GM18867 (cell line): ENCODE results near the gene EFNA3.
A peak's percentile ranks its signal among the peaks of the same experiment; 100 is the strongest.

ENCODE experiments used
- ATAC-seq: cut with Tn5 transposase; IDR thresholded peaks from one replicate; pipeline ENCODE4 v1.9.1; 2021; ENCODE audit warnings: mild to moderate bottlenecking, moderate library complexity; ENCODE audit not compliant: unreplicated experiment

The EFNA3 gene, protein sequence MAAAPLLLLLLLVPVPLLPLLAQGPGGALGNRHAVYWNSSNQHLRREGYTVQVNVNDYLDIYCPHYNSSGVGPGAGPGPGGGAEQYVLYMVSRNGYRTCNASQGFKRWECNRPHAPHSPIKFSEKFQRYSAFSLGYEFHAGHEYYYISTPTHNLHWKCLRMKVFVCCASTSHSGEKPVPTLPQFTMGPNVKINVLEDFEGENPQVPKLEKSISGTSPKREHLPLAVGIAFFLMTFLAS

DNA sequence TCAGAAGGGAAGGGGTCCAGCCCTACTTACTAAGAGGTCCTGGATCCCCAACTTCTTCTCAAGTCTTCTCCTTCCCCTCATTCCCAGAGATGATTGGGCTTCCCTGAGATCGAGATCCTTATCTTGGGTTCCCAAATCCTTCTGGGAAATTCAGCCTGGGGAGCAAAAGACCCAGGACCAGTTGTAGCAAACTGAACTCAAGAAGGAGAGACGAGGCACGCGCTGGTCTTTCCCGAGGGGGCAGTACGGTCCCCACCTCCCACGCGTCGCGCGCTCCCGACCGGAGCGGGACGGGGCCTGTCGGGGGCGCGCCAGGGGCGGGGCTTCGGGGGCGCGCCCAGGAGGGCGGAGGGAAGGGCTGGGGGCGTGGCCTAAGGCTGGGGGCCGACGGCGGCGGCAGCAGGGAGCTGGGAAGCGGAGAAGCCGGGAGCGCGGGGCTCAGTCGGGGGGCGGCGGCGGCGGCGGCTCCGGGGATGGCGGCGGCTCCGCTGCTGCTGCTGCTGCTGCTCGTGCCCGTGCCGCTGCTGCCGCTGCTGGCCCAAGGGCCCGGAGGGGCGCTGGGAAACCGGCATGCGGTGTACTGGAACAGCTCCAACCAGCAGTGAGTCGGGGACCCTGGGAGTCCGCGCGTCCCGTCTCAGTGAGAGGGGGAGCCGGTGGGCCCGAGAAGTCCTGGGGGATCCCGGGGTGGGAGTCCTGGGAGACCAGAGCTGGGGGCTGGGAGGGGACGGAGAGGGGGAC lies at the start of gene EFNA3:
Gene EFNA3, plus strand, starts transcription at position 369 of the 741 bp plus-strand sequence. Its CDS starts 105 bp downstream, at position 474.
- no peak for ATAC-seq

GRCh38 chr1:155029513-155030242 lies 49.0 kb upstream of the EFNA3 start:
- no peak for ATAC-seq

DNA sequence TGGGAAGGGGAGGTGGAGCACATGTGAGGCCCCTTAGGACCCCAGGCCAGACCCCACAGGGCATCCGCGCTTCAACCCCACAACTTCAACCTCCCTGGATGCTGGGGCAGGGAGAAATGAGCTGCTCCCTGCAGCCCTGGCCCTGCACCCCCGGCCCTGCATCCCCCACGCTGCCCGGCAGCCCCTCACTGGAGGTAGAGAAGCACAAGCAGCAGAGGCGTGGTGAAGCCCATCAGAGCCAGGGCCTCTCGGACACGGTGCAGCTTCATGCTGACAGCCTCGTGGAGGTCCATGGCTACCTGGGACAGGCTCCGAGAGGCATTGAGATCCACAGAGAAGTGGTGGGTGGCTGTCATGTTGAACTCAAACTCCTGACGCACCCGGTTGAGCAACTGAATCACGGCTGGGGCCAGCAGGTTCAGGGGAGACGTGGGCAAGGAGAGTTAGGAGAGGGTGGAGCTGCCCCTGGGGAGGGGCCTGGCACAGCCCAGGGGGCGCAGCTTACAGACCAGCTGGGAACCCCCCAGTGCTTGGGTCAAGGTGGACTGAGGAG lies 48.3 kb upstream of the EFNA3 start:
- ATAC-seq = no peak

- ATAC-seq = no peak
Observed at GRCh38 chr1:155030899-155031298, 47.7 kb upstream of the EFNA3 start.

GRCh38 chr1:155032886-155033285 lies 45.8 kb upstream of the EFNA3 start:
- no peak for ATAC-seq

DNA sequence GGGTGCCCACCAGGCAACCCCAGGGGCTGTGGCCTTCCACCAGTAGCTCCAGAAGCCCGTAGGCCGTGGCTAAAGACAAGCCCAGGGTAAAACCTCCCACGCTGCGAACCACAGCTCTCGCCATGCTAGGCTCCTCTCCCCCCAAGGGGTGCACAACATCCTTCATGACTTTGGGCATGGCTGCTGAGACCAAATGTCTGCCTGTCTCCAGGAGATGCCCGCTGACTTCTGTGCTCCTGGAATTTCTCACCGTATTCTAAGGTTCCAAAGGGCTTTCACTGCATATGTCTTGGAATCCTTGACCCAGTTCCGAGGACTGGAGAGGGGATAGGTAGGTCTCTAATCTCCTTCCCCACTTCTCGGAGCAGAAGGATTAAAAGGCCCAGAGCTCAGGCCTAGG lies 45.1 kb upstream of the EFNA3 start, which contains the start of the genes DCST1 and DCST2:
Gene DCST1, plus strand, starts transcription at position 301 of the 400 bp plus-strand sequence. CDS start 213 bp downstream, outside the sequence.
Gene DCST2, minus strand, starts transcription at position 258 of the 400 bp plus-strand sequence. Its CDS starts 80 bp downstream, at position 178.
- ATAC-seq = no peak

- no peak for ATAC-seq
Observed at GRCh38 chr1:155034318-155035208, 44.1 kb upstream of the EFNA3 start.

GRCh38 chr1:155035936-155036335 lies 42.7 kb upstream of the EFNA3 start:
- no peak for ATAC-seq

- no peak for ATAC-seq
Observed at GRCh38 chr1:155037043-155037442, 41.6 kb upstream of the EFNA3 start.

DNA sequence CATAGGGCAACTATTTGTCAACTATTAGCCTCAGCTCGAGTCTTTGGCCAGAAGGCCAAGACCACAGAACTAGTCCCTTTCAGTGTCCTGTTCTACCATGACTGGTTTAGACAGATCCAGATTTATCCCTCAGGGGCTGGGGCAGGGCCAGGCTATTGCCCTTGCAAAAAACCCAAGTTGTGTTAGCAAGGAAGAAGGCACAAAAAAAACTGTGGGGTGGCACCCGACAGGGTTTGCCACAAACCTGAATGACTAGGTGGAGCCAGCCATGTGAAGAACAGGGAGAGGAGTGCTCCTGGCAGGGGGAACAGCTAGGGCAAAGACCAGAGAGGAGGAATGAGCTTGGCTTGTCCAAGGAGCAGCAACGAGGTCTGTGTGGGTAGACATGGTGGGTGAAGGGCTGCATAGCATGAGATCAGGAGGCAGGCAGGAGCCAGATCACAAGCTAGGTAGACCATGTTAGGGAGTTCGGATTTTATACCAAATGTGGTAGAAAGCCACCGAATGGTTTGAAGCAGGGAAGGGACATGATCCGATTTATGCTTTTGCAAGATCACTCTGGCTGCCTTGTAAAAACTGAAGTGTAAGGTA lies 40.7 kb upstream of the EFNA3 start:
- ATAC-seq = no peak

GRCh38 chr1:155038602-155039307 lies 39.9 kb upstream of the EFNA3 start:
- no peak for ATAC-seq

DNA sequence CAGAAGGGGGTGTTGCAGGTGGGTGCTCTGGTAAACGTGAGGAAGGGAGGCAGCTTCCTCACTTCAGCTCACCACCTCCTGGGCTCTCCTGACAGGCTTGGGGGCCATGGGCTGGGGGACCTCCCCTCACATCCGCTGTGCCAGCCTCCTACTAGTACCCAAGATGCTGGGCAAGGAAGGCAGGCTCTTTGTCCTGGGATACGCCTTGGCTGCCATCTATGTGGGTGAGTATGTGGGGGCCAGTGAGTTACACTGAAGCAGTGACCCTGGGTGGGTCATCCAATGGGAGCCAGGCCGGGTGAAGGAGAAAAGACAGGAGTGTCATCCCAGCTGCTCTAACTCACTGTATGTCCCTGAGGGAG lies 39.3 kb upstream of the EFNA3 start:
- no peak for ATAC-seq

DNA sequence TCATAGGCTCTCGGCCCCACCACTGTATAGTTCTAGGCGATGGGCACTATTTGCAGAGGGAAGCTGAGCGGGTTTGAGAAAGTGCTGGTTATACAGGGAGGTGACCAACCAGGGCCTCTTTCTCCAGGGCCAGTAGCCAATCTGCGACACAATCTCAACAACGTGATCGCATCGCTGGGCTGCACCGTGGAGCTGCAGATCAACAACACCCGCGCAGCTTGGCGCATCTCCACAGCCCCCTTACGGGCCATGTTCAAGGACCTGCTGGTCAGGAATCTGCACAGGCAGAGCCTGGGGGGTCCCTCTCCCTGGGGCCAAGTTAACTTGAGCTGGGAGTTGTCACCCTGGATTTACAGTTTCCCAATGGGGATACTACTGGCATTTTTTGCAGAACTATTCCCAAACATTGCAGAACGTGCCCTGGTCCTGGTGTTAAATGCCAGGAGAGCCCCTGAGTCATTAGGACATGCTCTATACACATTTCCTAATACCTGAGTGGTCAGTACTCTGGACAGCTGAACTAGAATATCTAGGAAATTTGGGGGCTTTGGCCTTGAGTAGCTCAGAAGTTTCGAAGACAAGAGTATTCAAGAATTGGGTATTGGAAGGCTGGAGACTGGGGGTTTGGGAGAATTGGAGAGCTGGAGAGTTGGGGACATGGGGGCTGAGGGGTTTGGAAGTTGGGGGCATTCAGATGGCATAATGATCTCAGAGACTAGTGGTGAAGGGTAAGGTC lies 38.1 kb upstream of the EFNA3 start:
- no peak for ATAC-seq

DNA sequence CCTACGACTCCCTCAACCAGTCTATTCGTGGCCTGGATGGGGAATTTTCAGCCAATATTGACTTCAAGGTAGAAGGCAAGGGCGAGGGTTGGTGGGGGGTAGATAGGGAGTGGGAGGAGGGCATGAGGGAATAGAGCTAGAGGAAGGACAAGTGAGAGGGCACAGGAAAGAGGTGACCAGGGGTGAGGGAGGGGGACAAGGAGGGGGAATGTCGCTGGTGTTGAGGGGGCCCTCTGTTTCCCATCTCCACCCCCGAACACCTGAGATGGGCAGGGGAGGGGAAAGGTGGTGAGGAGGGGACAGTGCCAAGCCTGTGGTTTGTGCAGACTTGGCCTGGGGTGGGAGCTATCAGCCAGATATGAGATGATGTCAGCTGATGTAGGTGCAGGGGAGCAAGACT lies 35.8 kb upstream of the EFNA3 start:
- ATAC-seq = no peak

DNA sequence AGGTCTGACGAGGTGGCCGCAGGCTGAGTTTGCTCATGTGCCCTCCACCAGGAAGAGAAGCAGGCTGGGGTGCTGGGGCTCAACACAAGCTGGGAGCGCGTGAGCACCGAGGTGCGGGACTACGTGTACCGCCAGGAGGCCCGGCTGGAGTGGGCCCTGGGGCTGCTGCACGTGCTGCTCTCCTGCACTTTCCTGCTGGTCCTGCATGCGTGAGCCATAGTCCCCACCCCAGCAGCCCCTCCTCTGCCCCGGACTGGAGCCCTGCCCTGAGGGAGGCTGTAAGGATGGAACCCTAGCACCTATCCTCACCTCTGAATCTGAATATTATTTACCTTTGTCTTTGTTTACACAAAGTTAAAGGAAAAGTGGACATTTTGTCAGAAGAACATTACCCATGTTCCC lies 35.3 kb upstream of the EFNA3 start:
- no peak for ATAC-seq

DNA sequence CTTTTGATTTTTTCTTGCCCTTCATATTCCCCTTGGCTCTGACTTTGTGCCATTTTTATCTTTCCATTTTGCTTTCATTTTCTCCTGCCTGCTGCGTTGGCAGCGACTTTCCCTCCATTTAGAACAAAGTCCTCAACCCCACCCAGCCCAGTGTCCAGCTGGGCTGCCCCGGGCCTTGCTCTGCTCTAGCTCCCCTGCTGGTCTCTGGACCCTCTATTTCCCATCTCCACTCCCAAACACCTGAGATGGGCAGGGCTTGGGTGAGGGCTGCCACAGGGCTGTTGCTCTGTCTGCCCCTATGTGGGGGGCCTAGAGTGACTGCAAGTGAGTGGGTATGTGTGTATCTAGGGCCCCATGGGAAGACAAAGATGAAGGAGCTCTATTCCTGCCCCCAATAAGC lies 34.8 kb upstream of the EFNA3 start:
- no peak for ATAC-seq

GRCh38 chr1:155044365-155044764 lies 34.3 kb upstream of the EFNA3 start:
- ATAC-seq = no peak

DNA sequence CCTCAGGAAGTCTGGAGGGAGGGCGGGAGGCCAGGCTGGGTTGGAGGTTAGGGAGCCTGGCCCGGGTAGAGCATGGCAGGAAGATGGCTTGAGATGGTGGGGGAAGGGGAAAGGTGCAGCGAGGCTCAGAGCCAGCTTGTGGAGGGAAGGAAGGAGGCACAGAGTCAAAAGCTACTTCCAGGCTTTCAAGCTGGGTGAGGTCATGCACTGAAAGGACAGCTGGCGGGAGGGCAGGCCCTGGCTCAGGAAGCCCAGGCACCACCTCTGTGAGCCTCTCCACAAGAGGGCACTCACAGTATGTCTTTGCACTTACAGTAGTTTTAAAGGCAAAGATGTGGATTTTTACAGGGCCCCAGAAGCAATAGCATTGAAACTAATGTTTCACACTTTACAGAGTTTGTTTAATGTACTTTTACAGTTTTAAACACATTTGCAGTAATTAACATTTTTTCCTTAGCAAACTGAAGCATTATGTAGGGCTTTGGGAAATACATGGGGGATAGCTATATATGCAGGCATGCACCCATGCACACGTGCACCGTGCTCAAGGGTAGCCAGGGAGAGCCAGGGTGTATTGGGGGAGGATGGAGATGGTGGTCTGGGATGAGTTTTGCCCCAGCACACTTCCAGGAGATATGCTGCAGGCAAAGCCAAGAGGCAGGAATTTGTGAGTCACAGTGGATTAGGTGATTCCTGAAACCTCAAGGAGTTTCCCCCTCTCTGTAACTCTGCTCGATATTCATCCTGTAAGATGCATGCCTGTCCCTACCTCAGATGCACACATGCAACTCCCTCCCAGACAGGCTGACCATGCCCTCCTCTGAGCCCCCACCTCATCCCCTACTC lies 33.6 kb upstream of the EFNA3 start:
- peak; percentile 48 for ATAC-seq
